GM12891 (cell line): Measurements from ENCODE around the gene SHANK3.

Experiments used
- POLR2A ChIP-seq: IDR thresholded peaks from 2 replicates; pipeline ENCODE4 v1.6.1; 2011; ENCODE audit warnings: low read depth, low read length, control low read depth
- POLR2AphosphoS5 ChIP-seq: IDR thresholded peaks from 2 replicates; pipeline ENCODE4 v1.6.1; 2011; ENCODE audit warnings: low read depth, low read length, control low read depth

DNA sequence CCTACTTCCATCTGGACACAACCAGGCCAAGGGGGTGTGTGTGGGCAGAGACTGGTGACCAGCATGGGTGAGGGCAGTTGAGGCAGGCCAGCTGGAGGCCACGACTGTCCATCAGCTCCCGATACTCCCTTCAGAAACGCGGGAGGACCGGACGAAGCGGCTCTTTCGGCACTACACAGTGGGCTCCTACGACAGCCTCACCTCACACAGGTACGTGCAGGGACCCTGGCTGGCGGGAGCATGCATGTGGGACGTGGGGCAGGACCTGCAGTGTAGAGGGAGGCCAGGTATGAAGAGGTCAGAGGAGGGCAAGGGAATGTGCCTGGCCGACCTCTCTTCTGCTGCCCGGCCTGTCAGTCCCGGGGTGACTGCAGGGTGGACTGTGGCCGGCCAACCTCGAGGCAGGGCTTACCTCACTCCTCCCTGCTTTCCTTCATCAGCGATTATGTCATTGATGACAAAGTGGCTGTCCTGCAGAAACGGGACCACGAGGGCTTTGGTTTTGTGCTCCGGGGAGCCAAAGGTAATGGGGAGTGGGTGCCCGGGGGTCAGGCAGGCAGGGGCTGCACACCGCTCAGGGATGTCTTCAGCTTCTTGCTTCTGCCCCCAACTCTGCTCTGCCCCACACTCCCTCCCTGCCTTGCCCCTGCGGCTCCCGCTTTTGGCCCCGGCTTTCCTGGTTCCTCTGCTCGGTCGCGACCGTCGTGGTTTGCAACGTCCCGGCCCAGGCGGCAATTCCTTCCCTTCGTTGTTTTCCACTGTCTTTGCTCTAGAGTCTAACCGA lies 31.3 kb downstream of the SHANK3 start:
- TF ChIP-seq POLR2A (no peak), POLR2AphosphoS5 (no peak)
